T-helper 2 cell (primary cell): ENCODE data around the gene HK1.
"Not testable (repeated sequence)": the region's sequence is repeated elsewhere in the genome, so short reads cannot be mapped to it uniquely, and the experiment has no call there.

Experiments used
- DNase-seq, 5 experiments: peaks; one replicate each; pipeline versions ENCODE4 v3.0.0 to v3.0.0-alpha.2; 2012 to 2022

Gene HK1

GRCh38 chr10:69312528-69312927, 34.2 kb downstream of the HK1 start:
- DNase-seq: no peak

- no peak for DNase-seq
These were observed 36.8 kb downstream of the HK1 start for GRCh38 chr10:69315100-69315542.

GRCh38 chr10:69315610-69316312, 37.5 kb downstream of the HK1 start:
- no peak for DNase-seq

- DNase-seq: no peak
These were observed 38.2 kb downstream of the HK1 start for GRCh38 chr10:69316313-69317059.

- peak in 1 of 5 experiments; percentile 70 for DNase-seq
These were observed 38.9 kb downstream of the HK1 start for GRCh38 chr10:69317175-69317604.

GRCh38 chr10:69317626-69318105, 39.4 kb downstream of the HK1 start:
- DNase-seq: no peak

GRCh38 chr10:69318106-69318866, 40.0 kb downstream of the HK1 start:
- peak; percentile 85 to 95 (median 88) for DNase-seq

- peak; percentile 46 to 71 (median 64) for DNase-seq
These were observed 40.8 kb downstream of the HK1 start for GRCh38 chr10:69318867-69319727.

- DNase-seq: peak in 2 of 5 experiments; percentile 9 to 22
These were observed 41.6 kb downstream of the HK1 start for GRCh38 chr10:69319841-69320316.

GRCh38 chr10:69320521-69320920, 42.2 kb downstream of the HK1 start:
- no peak for DNase-seq

- DNase-seq: no peak
These were observed 42.9 kb downstream of the HK1 start for GRCh38 chr10:69321039-69321715.

- DNase-seq: no peak
These were observed 43.6 kb downstream of the HK1 start for GRCh38 chr10:69321865-69322264.

GRCh38 chr10:69322346-69322745, 44.0 kb downstream of the HK1 start:
- DNase-seq: not testable (repeated sequence)

- DNase-seq: no peak
These were observed 45.3 kb downstream of the HK1 start for GRCh38 chr10:69323622-69324021.

GRCh38 chr10:69324583-69324982, 46.3 kb downstream of the HK1 start:
- DNase-seq: no peak

GRCh38 chr10:69325637-69326523, 47.6 kb downstream of the HK1 start:
- DNase-seq: not testable (repeated sequence)

GRCh38 chr10:69326692-69327091, 48.4 kb downstream of the HK1 start:
- DNase-seq: no peak

GRCh38 chr10:69327463-69328379, 49.4 kb downstream of the HK1 start:
- peak in 2 of 5 experiments; percentile 16 to 50 for DNase-seq

- no peak for DNase-seq
These were observed 50.1 kb downstream of the HK1 start for GRCh38 chr10:69328380-69328735.
